Inflammatory macrophage treated with lipopolysaccharide for 4 hours (primary cell): ENCODE results near the gene ITPR1.

Source experiments
- DNase-seq: peaks from one replicate; pipeline ENCODE4 v3.0.0-alpha.2; 2020

ITPR1 gene

GRCh38 chr3:4797201-4797705 lies 304.1 kb downstream of the ITPR1 start:
- no peak for DNase-seq

- no peak for DNase-seq
These were observed 306.4 kb downstream of the ITPR1 start for GRCh38 chr3:4799266-4800256.

- no peak for DNase-seq
These were observed 307.4 kb downstream of the ITPR1 start for GRCh38 chr3:4800595-4800994.

GRCh38 chr3:4801892-4802291 lies 308.7 kb downstream of the ITPR1 start:
- no peak for DNase-seq

GRCh38 chr3:4802903-4803302 lies 309.8 kb downstream of the ITPR1 start:
- DNase-seq, result no peak

- DNase-seq, result no peak
These were observed 311.3 kb downstream of the ITPR1 start for GRCh38 chr3:4804161-4805058.

GRCh38 chr3:4805662-4806061 lies 312.5 kb downstream of the ITPR1 start:
- DNase-seq, result no peak

- DNase-seq, result no peak
These were observed 313.5 kb downstream of the ITPR1 start for GRCh38 chr3:4806535-4807108.

- DNase-seq, result no peak
These were observed 314.5 kb downstream of the ITPR1 start for GRCh38 chr3:4807381-4808280.

- no peak for DNase-seq
These were observed 315.5 kb downstream of the ITPR1 start for GRCh38 chr3:4808637-4809036.

- DNase-seq, result no peak
These were observed 316.8 kb downstream of the ITPR1 start for GRCh38 chr3:4809922-4810321.

- DNase-seq, result no peak
These were observed 319.4 kb downstream of the ITPR1 start for GRCh38 chr3:4812591-4812990.

GRCh38 chr3:4813909-4814304 lies 320.8 kb downstream of the ITPR1 start:
- DNase-seq, result peak; percentile 53

GRCh38 chr3:4814305-4814903 lies 321.3 kb downstream of the ITPR1 start:
- peak; percentile 59 for DNase-seq

- DNase-seq, result no peak
These were observed 321.9 kb downstream of the ITPR1 start for GRCh38 chr3:4814904-4815574.

GRCh38 chr3:4816306-4816705 lies 323.2 kb downstream of the ITPR1 start:
- DNase-seq, result no peak

GRCh38 chr3:4816718-4817117 lies 323.6 kb downstream of the ITPR1 start:
- no peak for DNase-seq

- no peak for DNase-seq
These were observed 324.0 kb downstream of the ITPR1 start for GRCh38 chr3:4817128-4817527.

GRCh38 chr3:4818164-4818563 lies 325.0 kb downstream of the ITPR1 start:
- DNase-seq, result no peak

GRCh38 chr3:4818986-4819693 lies 326.0 kb downstream of the ITPR1 start:
- DNase-seq, result no peak
